ENCODE data around the gene IGSF9B. TPM values are rescaled to one million over a fixed set of nuclear protein-coding genes. Genes with fewer than 3 reads are reported as not detected.
A peak's percentile ranks its signal among the peaks of the same experiment; 100 is the strongest.

The IGSF9B gene
- total RNA-seq, 1 donor from 2014 or later: 0.17 TPM

GRCh38 chr11:133985981-133986944, 29.5 kb upstream of the IGSF9B start:
- no peak for DNase-seq

GRCh38 chr11:133984828-133985227, 28.1 kb upstream of the IGSF9B start:
- DNase-seq: no peak

GRCh38 chr11:133983660-133984316, 27.0 kb upstream of the IGSF9B start:
- no peak for DNase-seq

GRCh38 chr11:133982876-133983275, 26.1 kb upstream of the IGSF9B start:
- no peak for DNase-seq

GRCh38 chr11:133982151-133982550, 25.4 kb upstream of the IGSF9B start:
- DNase-seq: no peak

- DNase-seq: no peak
Observed at GRCh38 chr11:133981156-133981555, 24.4 kb upstream of the IGSF9B start.

GRCh38 chr11:133980665-133981064, 23.9 kb upstream of the IGSF9B start:
- DNase-seq: no peak

GRCh38 chr11:133978794-133979193, 22.0 kb upstream of the IGSF9B start:
- no peak for DNase-seq

GRCh38 chr11:133977067-133977677, 20.4 kb upstream of the IGSF9B start:
- no peak for DNase-seq

GRCh38 chr11:133975488-133975849, 18.7 kb upstream of the IGSF9B start:
- DNase-seq: no peak

- DNase-seq: no peak
Observed at GRCh38 chr11:133974836-133975487, 18.2 kb upstream of the IGSF9B start.

GRCh38 chr11:133971881-133972280, 15.1 kb upstream of the IGSF9B start:
- DNase-seq: no peak

GRCh38 chr11:133969112-133969511, 12.3 kb upstream of the IGSF9B start:
- DNase-seq: no peak

- DNase-seq: no peak
Observed at GRCh38 chr11:133968300-133968699, 11.5 kb upstream of the IGSF9B start.

GRCh38 chr11:133967599-133968238, 11.0 kb upstream of the IGSF9B start:
- DNase-seq: no peak

- DNase-seq: peak; percentile 10
Observed at GRCh38 chr11:133966921-133967598, 10.3 kb upstream of the IGSF9B start.

GRCh38 chr11:133966172-133966651, 9.4 kb upstream of the IGSF9B start:
- no peak for DNase-seq

- DNase-seq: no peak
Observed at GRCh38 chr11:133965031-133965601, 8.3 kb upstream of the IGSF9B start.

GRCh38 chr11:133964356-133964755, 7.6 kb upstream of the IGSF9B start:
- DNase-seq: no peak

- DNase-seq: no peak
Observed at GRCh38 chr11:133961890-133962289, 5.1 kb upstream of the IGSF9B start.

- DNase-seq: no peak
Observed at GRCh38 chr11:133957900-133958299, 1.1 kb upstream of the IGSF9B start.
